ENCODE results near the gene TMEM184C.

Gene TMEM184C

GRCh38 chr4:147617173-147617840 lies at the start of gene TMEM184C:
TMEM184C (plus strand) TSS chr4:147617397; CDS start chr4:147617957, 560 bp downstream.
- DNase-seq (ENCODE audit: low spot score) = peak; percentile 98

GRCh38 chr4:147570616-147571015 lies 46.6 kb upstream of the TMEM184C start:
- DNase-seq (ENCODE audit: low spot score) = no peak

- no peak for DNase-seq (ENCODE audit: low spot score)
Observed at GRCh38 chr4:147571036-147571770, 46.0 kb upstream of the TMEM184C start.

- DNase-seq (ENCODE audit: low spot score) = no peak
Observed at GRCh38 chr4:147576084-147576483, 41.1 kb upstream of the TMEM184C start.

GRCh38 chr4:147578051-147578476 lies 39.1 kb upstream of the TMEM184C start:
- no peak for DNase-seq (ENCODE audit: low spot score)

GRCh38 chr4:147578593-147578992 lies 38.6 kb upstream of the TMEM184C start:
- no peak for DNase-seq (ENCODE audit: low spot score)

- no peak for DNase-seq (ENCODE audit: low spot score)
Observed at GRCh38 chr4:147580396-147580795, 36.8 kb upstream of the TMEM184C start.

GRCh38 chr4:147581606-147582350 lies 35.4 kb upstream of the TMEM184C start:
- no peak for DNase-seq (ENCODE audit: low spot score)

GRCh38 chr4:147582386-147583060 lies 34.7 kb upstream of the TMEM184C start:
- DNase-seq (ENCODE audit: low spot score) = no peak

- no peak for DNase-seq (ENCODE audit: low spot score)
Observed at GRCh38 chr4:147583876-147584275, 33.3 kb upstream of the TMEM184C start.

GRCh38 chr4:147586032-147586431 lies 31.2 kb upstream of the TMEM184C start:
- no peak for DNase-seq (ENCODE audit: low spot score)

- no peak for DNase-seq (ENCODE audit: low spot score)
Observed at GRCh38 chr4:147586637-147587036, 30.6 kb upstream of the TMEM184C start.

- no peak for DNase-seq (ENCODE audit: low spot score)
Observed at GRCh38 chr4:147587041-147587440, 30.2 kb upstream of the TMEM184C start.

- DNase-seq (ENCODE audit: low spot score) = no peak
Observed at GRCh38 chr4:147589586-147589985, 27.6 kb upstream of the TMEM184C start.

GRCh38 chr4:147590249-147590920 lies 26.8 kb upstream of the TMEM184C start:
- peak; percentile 44 for DNase-seq (ENCODE audit: low spot score)

GRCh38 chr4:147591106-147591505 lies 26.1 kb upstream of the TMEM184C start:
- DNase-seq (ENCODE audit: low spot score) = no peak

- no peak for DNase-seq (ENCODE audit: low spot score)
Observed at GRCh38 chr4:147594107-147594506, 23.1 kb upstream of the TMEM184C start.

GRCh38 chr4:147594578-147594977 lies 22.6 kb upstream of the TMEM184C start:
- no peak for DNase-seq (ENCODE audit: low spot score)

- no peak for DNase-seq (ENCODE audit: low spot score)
Observed at GRCh38 chr4:147596377-147596776, 20.8 kb upstream of the TMEM184C start.

GRCh38 chr4:147596981-147597380 lies 20.2 kb upstream of the TMEM184C start:
- DNase-seq (ENCODE audit: low spot score) = no peak

GRCh38 chr4:147597561-147597960 lies 19.6 kb upstream of the TMEM184C start:
- no peak for DNase-seq (ENCODE audit: low spot score)

- no peak for DNase-seq (ENCODE audit: low spot score)
Observed at GRCh38 chr4:147599206-147599605, 18.0 kb upstream of the TMEM184C start.
